Mucosa of stomach (tissue), 1 donor: ENCODE results near the gene GALNS.
"Not testable (repeated sequence)": the region's sequence is repeated elsewhere in the genome, so short reads cannot be mapped to it uniquely, and the experiment has no call there.

Experiments used
- H3K27me3 ChIP-seq: one replicate; pipeline ENCODE4 v1.7.0; 2013; ENCODE audit warnings: mild to moderate bottlenecking, low read length; ENCODE audit not compliant: control insufficient read depth, insufficient read depth
- H3K36me3 ChIP-seq: one replicate; pipeline ENCODE4 v1.7.0; 2013; ENCODE audit warnings: low read length; ENCODE audit not compliant: control insufficient read depth, insufficient read depth
- H3K4me1 ChIP-seq: one replicate; pipeline ENCODE4 v1.7.0; 2013; ENCODE audit warnings: mild to moderate bottlenecking, low read length; ENCODE audit not compliant: control insufficient read depth, insufficient read depth
- H3K4me3 ChIP-seq: one replicate; pipeline ENCODE4 v1.7.0; 2013; ENCODE audit warnings: low read length
- H3K9ac ChIP-seq: one replicate; pipeline ENCODE4 v1.7.0; 2013; ENCODE audit warnings: mild to moderate bottlenecking, low read length, moderate library complexity
- H3K9me3 ChIP-seq: one replicate; pipeline ENCODE4 v1.7.0; 2013; ENCODE audit warnings: mild to moderate bottlenecking, low read length, moderate library complexity; ENCODE audit not compliant: control insufficient read depth
- donor health status: Pancreatic carcinoma.

GALNS gene

GRCh38 chr16:88896238-88897070 is 39.7 kb upstream of the GALNS start:
- Histone ChIP-seq H3K9ac (no peak overlapping the region), H3K36me3 (no peaks in the 10 kb centered on the region), H3K27me3 (no peaks in the 10 kb centered on the region), H3K4me3 (no peak overlapping the region), H3K4me1 (no peaks in the 10 kb centered on the region), H3K9me3 (no peaks in the 10 kb centered on the region)

- Histone ChIP-seq H3K4me1 (no peaks in the 10 kb centered on the region), H3K9me3 (no peaks in the 10 kb centered on the region), H3K27me3 (no peaks in the 10 kb centered on the region), H3K9ac (no peak overlapping the region), H3K4me3 (no peak overlapping the region), H3K36me3 (no peaks in the 10 kb centered on the region)
Observed at GRCh38 chr16:88895335-88895734, 38.6 kb upstream of the GALNS start.

- no peaks in the 10 kb centered on the region for H3K36me3 ChIP-seq
Observed at GRCh38 chr16:88894681-88895300, 38.0 kb upstream of the GALNS start.

GRCh38 chr16:88894266-88894665 is 37.5 kb upstream of the GALNS start:
- H3K9me3 ChIP-seq, H3K4me1 ChIP-seq, H3K9ac ChIP-seq, H3K4me3 ChIP-seq, H3K36me3 ChIP-seq, H3K27me3 ChIP-seq: not testable (repeated sequence)

More at GRCh38 chr16:88894681-88895300, 38.0 kb upstream of the GALNS start:
- Histone ChIP-seq H3K4me3 (no peak overlapping the region), H3K4me1 (no peaks in the 10 kb centered on the region), H3K27me3 (no peaks in the 10 kb centered on the region), H3K9ac (no peak overlapping the region), H3K9me3 (no peaks in the 10 kb centered on the region)

GRCh38 chr16:88893127-88893968 is 36.6 kb upstream of the GALNS start:
- H3K4me1 ChIP-seq = no peaks in the 10 kb centered on the region
- H3K27me3 ChIP-seq = no peaks in the 10 kb centered on the region
- H3K36me3 ChIP-seq = no peaks in the 10 kb centered on the region
- H3K9ac ChIP-seq = no peak overlapping the region
- H3K4me3 ChIP-seq = no peak overlapping the region
- H3K9me3 ChIP-seq = no peaks in the 10 kb centered on the region

- H3K4me1 ChIP-seq = no peaks in the 10 kb centered on the region
Observed at GRCh38 chr16:88892065-88892464, 35.3 kb upstream of the GALNS start.

GRCh38 chr16:88891083-88891482 is 34.3 kb upstream of the GALNS start:
- Histone ChIP-seq H3K4me1 (no peaks in the 10 kb centered on the region), H3K27me3 (no peaks in the 10 kb centered on the region), H3K9me3 (no peaks in the 10 kb centered on the region), H3K4me3 (no peak overlapping the region), H3K36me3 (no peaks in the 10 kb centered on the region), H3K9ac (no peak overlapping the region)

More at GRCh38 chr16:88892065-88892464, 35.3 kb upstream of the GALNS start:
- no peak overlapping the region for H3K9ac ChIP-seq
- H3K4me3 ChIP-seq = no peak overlapping the region
- H3K27me3 ChIP-seq = no peaks in the 10 kb centered on the region
- H3K9me3 ChIP-seq = no peaks in the 10 kb centered on the region
- H3K36me3 ChIP-seq = no peaks in the 10 kb centered on the region

GRCh38 chr16:88889702-88890352 is 33.1 kb upstream of the GALNS start:
- H3K4me1 ChIP-seq, H3K4me3 ChIP-seq, H3K27me3 ChIP-seq, H3K36me3 ChIP-seq, H3K9me3 ChIP-seq, H3K9ac ChIP-seq: not testable (repeated sequence)

- H3K27me3 ChIP-seq = no peaks in the 10 kb centered on the region
- H3K9ac ChIP-seq = no peak overlapping the region
- no peak overlapping the region for H3K4me3 ChIP-seq
- no peaks in the 10 kb centered on the region for H3K36me3 ChIP-seq
- no peaks in the 10 kb centered on the region for H3K9me3 ChIP-seq
- H3K4me1 ChIP-seq = no peaks in the 10 kb centered on the region
Observed at GRCh38 chr16:88888461-88889387, 32.0 kb upstream of the GALNS start.

GRCh38 chr16:88888057-88888456 is 31.3 kb upstream of the GALNS start:
- Histone ChIP-seq H3K36me3 (no peaks in the 10 kb centered on the region), H3K9me3 (no peaks in the 10 kb centered on the region), H3K9ac (no peak overlapping the region), H3K4me1 (no peaks in the 10 kb centered on the region), H3K27me3 (no peaks in the 10 kb centered on the region), H3K4me3 (no peak overlapping the region)
